WTC11 (cell line): ENCODE results near the gene KCNC3. TPM values are rescaled to one million over a fixed set of nuclear protein-coding genes. Genes with fewer than 3 reads are reported as not detected.

Experiments used
- ATAC-seq: fragments of 200-7000 bp; cut with Tn5 transposase; 2 replicates; pipeline ENCODE4 v1.10.0; 2021; ENCODE audit warnings: mild to moderate bottlenecking, moderate library complexity
- CTCF ChIA-PET: fragments of 300-600 bp; sonication (Branson Sonifier 250); formaldehyde crosslinking; loops from one replicate; lab custom pipeline; 2021; ENCODE audit warnings: antibody characterized with exemption; lab: Charles Lee
- POLR2A ChIA-PET: fragments of 350-600 bp; sonication (Branson Sonifier 250); formaldehyde crosslinking; loops from one replicate; lab custom pipeline; 2021; ENCODE audit warnings: antibody characterized with exemption; lab: Charles Lee
- DNase-seq: peaks from one replicate; pipeline ENCODE4 v3.0.0; 2021; ENCODE audit warnings: low spot score
- H3K27ac Mint-ChIP-seq: 2 replicates; pipeline ENCODE4 v1.8.0; 2021; ENCODE audit warnings: mixed read lengths
- H3K27me3 Mint-ChIP-seq: 2 replicates; pipeline ENCODE4 v1.8.0; 2021; ENCODE audit warnings: low read depth, mild to moderate bottlenecking, moderate library complexity, mixed read lengths
- H3K36me3 Mint-ChIP-seq: 2 replicates; pipeline ENCODE4 v1.8.0; 2021; ENCODE audit warnings: mixed read lengths
- H3K4me1 Mint-ChIP-seq: 2 replicates; pipeline ENCODE4 v1.8.0; 2022; ENCODE audit warnings: mixed read lengths
- H3K4me3 Mint-ChIP-seq: 2 replicates; pipeline ENCODE4 v1.8.0; 2021; ENCODE audit warnings: mild to moderate bottlenecking, moderate library complexity, mixed read lengths
- H3K9me3 Mint-ChIP-seq: 2 replicates; pipeline ENCODE4 v1.8.0; 2021; ENCODE audit warnings: mixed read lengths
- AFF4 ChIP-seq: sonication (generic); formaldehyde crosslinking; IDR thresholded peaks from 2 replicates; pipeline ENCODE4 v1.8.1; 2023; ENCODE audit warnings: mild to moderate bottlenecking, missing genetic modification reagents, borderline replicate concordance
- ATF3 ChIP-seq: sonication (generic); formaldehyde crosslinking; conservative IDR thresholded peaks from 2 replicates; pipeline ENCODE4 v1.8.1; 2022; ENCODE audit warnings: mild to moderate bottlenecking, missing genetic modification reagents
- CDX4 ChIP-seq: fragments of 250-450 bp; sonication (Bioruptor Pico); IDR thresholded peaks from 2 replicates; pipeline ENCODE4 v1.9.0; 2021; ENCODE audit warnings: moderate library complexity, mild to moderate bottlenecking, inconsistent platforms, borderline replicate concordance
- ESRRA ChIP-seq: sonication (generic); formaldehyde crosslinking; IDR thresholded peaks from 2 replicates; pipeline ENCODE4 v1.8.1; 2022; ENCODE audit warnings: mild to moderate bottlenecking, missing genetic modification reagents, borderline replicate concordance
- ETV6 ChIP-seq: sonication (generic); formaldehyde crosslinking; IDR thresholded peaks from 2 replicates; pipeline ENCODE4 v1.8.1; 2022; ENCODE audit warnings: mild to moderate bottlenecking, missing genetic modification reagents
- FOXK1 ChIP-seq: sonication (generic); formaldehyde crosslinking; IDR thresholded peaks from 2 replicates; pipeline ENCODE4 v1.8.0; 2022; ENCODE audit warnings: mild to moderate bottlenecking, moderate library complexity, missing genetic modification reagents
- FOXP1 ChIP-seq: sonication (generic); formaldehyde crosslinking; IDR thresholded peaks from 2 replicates; pipeline ENCODE4 v1.8.0; 2022; ENCODE audit warnings: missing genetic modification reagents, mild to moderate bottlenecking, moderate library complexity, borderline replicate concordance
- MAX ChIP-seq: sonication (generic); formaldehyde crosslinking; IDR thresholded peaks from 2 replicates; pipeline ENCODE4 v1.8.0; 2022; ENCODE audit warnings: mild to moderate bottlenecking, missing genetic modification reagents
- NFATC4 ChIP-seq: fragments of 250-450 bp; sonication (Bioruptor Pico); IDR thresholded peaks from 2 replicates; pipeline ENCODE4 v1.9.0; 2021; ENCODE audit warnings: mild to moderate bottlenecking
- NFE2L1 ChIP-seq: sonication (generic); formaldehyde crosslinking; IDR thresholded peaks from 2 replicates; pipeline ENCODE4 v1.8.1; 2023; ENCODE audit warnings: missing genetic modification reagents
- RORB ChIP-seq: fragments of 250-450 bp; sonication (Bioruptor Pico); IDR thresholded peaks from 2 replicates; pipeline ENCODE4 v1.9.0; 2021; ENCODE audit warnings: mild to moderate bottlenecking
- SP1 ChIP-seq: sonication (generic); formaldehyde crosslinking; conservative IDR thresholded peaks from 2 replicates; pipeline ENCODE4 v1.8.1; 2022; ENCODE audit warnings: missing genetic modification reagents
- TEAD1 ChIP-seq: sonication (generic); formaldehyde crosslinking; IDR thresholded peaks from 2 replicates; pipeline ENCODE4 v1.8.0; 2022; ENCODE audit warnings: mild to moderate bottlenecking, missing genetic modification reagents
- ZNF121 ChIP-seq: sonication (generic); formaldehyde crosslinking; IDR thresholded peaks from 2 replicates; pipeline ENCODE4 v1.8.0; 2023; ENCODE audit warnings: missing genetic modification reagents
- ZNF232 ChIP-seq: sonication (generic); formaldehyde crosslinking; IDR thresholded peaks from 2 replicates; pipeline ENCODE4 v1.8.0; 2022; ENCODE audit warnings: mild to moderate bottlenecking, missing genetic modification reagents
- ZNF317 ChIP-seq: sonication (generic); formaldehyde crosslinking; IDR thresholded peaks from 2 replicates; pipeline ENCODE4 v1.8.1; 2023; ENCODE audit warnings: low read depth, mild to moderate bottlenecking, moderate library complexity, missing genetic modification reagents, borderline replicate concordance
- ZNF423 ChIP-seq: fragments of 250-450 bp; sonication (Bioruptor Pico); IDR thresholded peaks from 2 replicates; pipeline ENCODE4 v2.1.2; 2022; ENCODE audit warnings: mild to moderate bottlenecking, moderate library complexity
- ZNF671 ChIP-seq: fragments of 250-450 bp; sonication (Bioruptor Pico); IDR thresholded peaks from 2 replicates; pipeline ENCODE4 v1.8.0; 2021; ENCODE audit warnings: mild to moderate bottlenecking
- total RNA-seq: library from RNA; stranded (reverse); gene quantifications from 3 replicates; pipeline ENCODE4 v1.2.3, GENCODE V29; 2021
- TF ChIP-seq, protein P1 (sequence below): sonication (generic); formaldehyde crosslinking; IDR thresholded peaks from 2 replicates; pipeline ENCODE4 v1.8.0; 2022; ENCODE audit warnings: mild to moderate bottlenecking, missing genetic modification reagents
- TF ChIP-seq, protein P2 (sequence below): sonication (generic); formaldehyde crosslinking; IDR thresholded peaks from 2 replicates; pipeline ENCODE4 v1.8.1; 2022; ENCODE audit warnings: low read depth, missing genetic modification reagents, borderline replicate concordance
- TF ChIP-seq, protein P3 (sequence below): sonication (generic); formaldehyde crosslinking; IDR thresholded peaks from 2 replicates; pipeline ENCODE4 v1.8.1; 2022; ENCODE audit warnings: mild to moderate bottlenecking, moderate library complexity, missing genetic modification reagents
- TF ChIP-seq, protein P4 (sequence below): sonication (generic); formaldehyde crosslinking; IDR thresholded peaks from 2 replicates; pipeline ENCODE4 v1.8.1; 2023; ENCODE audit warnings: mild to moderate bottlenecking, missing genetic modification reagents

KCNC3 gene
- total RNA-seq, 1 experiment from 2014 or later = 8.5 TPM

GRCh38 chr19:50312967-50313811 is 16.0 kb downstream of the KCNC3 start (continued):
- 0 out of 2 replicates have a peak, but pooled peaks have one; percentile 8 for TF ChIP-seq ZNF121
- TF ChIP-seq RORB = no peak
- TF ChIP-seq, protein P1, sequence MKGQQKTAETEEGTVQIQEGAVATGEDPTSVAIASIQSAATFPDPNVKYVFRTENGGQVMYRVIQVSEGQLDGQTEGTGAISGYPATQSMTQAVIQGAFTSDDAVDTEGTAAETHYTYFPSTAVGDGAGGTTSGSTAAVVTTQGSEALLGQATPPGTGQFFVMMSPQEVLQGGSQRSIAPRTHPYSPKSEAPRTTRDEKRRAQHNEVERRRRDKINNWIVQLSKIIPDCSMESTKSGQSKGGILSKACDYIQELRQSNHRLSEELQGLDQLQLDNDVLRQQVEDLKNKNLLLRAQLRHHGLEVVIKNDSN (CRISPR knock-in tag) = no peak
- TF ChIP-seq ETV6 (CRISPR knock-in tag) = no peak
- TF ChIP-seq, all 79 proteins: peak for 4

- Mint-ChIP-seq H3K36me3 (peaks cover 15% of the 10 kb centered on the region), H3K27ac (peak overlapping the region; percentile 91), H3K27me3 (peaks cover 41% of the 10 kb centered on the region), H3K4me1 (peaks cover 26% of the 10 kb centered on the region), H3K4me3 (peak overlapping the region; percentile 82), H3K9me3 (peaks cover 12% of the 10 kb centered on the region)
- ATAC-seq = peak; percentile 9
- TF ChIP-seq TEAD1 (CRISPR knock-in tag) (peak; percentile 67; the same call in 1 of the 2 replicates), ESRRA (CRISPR knock-in tag) (no peak), ATF3 (CRISPR knock-in tag) (no peak), FOXP1 (CRISPR knock-in tag) (peak; percentile 65), ZNF317 (CRISPR knock-in tag) (no peak), ETV6 (CRISPR knock-in tag) (peak; percentile 67; the same call in 1 of the 2 replicates), MAX (CRISPR knock-in tag) (peak; percentile 32; the same call in 1 of the 2 replicates), ZNF423 (CRISPR knock-in tag) (peak; percentile 98), FOXK1 (CRISPR knock-in tag) (0 out of 2 replicates have a peak, but pooled peaks have one; percentile 58), SP1 (CRISPR knock-in tag) (peak; percentile 89), CDX4 (CRISPR knock-in tag) (no peak), ZNF232 (CRISPR knock-in tag) (peak; percentile 53; the same call in 1 of the 2 replicates), NFATC4 (CRISPR knock-in tag) (peak; percentile 50; the same call in 1 of the 2 replicates), AFF4 (CRISPR knock-in tag) (no peak), NFE2L1 (CRISPR knock-in tag) (0 out of 2 replicates have a peak, but pooled peaks have one; percentile 40), ZNF671 (CRISPR knock-in tag) (0 out of 2 replicates have a peak, but pooled peaks have one; percentile 21)
- TF ChIP-seq, protein P2, sequence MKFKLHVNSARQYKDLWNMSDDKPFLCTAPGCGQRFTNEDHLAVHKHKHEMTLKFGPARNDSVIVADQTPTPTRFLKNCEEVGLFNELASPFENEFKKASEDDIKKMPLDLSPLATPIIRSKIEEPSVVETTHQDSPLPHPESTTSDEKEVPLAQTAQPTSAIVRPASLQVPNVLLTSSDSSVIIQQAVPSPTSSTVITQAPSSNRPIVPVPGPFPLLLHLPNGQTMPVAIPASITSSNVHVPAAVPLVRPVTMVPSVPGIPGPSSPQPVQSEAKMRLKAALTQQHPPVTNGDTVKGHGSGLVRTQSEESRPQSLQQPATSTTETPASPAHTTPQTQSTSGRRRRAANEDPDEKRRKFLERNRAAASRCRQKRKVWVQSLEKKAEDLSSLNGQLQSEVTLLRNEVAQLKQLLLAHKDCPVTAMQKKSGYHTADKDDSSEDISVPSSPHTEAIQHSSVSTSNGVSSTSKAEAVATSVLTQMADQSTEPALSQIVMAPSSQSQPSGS (CRISPR knock-in tag) = no peak
- TF ChIP-seq, protein P3, sequence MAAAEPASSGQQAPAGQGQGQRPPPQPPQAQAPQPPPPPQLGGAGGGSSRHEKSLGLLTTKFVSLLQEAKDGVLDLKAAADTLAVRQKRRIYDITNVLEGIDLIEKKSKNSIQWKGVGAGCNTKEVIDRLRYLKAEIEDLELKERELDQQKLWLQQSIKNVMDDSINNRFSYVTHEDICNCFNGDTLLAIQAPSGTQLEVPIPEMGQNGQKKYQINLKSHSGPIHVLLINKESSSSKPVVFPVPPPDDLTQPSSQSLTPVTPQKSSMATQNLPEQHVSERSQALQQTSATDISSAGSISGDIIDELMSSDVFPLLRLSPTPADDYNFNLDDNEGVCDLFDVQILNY = no peak
- TF ChIP-seq, protein P4, sequence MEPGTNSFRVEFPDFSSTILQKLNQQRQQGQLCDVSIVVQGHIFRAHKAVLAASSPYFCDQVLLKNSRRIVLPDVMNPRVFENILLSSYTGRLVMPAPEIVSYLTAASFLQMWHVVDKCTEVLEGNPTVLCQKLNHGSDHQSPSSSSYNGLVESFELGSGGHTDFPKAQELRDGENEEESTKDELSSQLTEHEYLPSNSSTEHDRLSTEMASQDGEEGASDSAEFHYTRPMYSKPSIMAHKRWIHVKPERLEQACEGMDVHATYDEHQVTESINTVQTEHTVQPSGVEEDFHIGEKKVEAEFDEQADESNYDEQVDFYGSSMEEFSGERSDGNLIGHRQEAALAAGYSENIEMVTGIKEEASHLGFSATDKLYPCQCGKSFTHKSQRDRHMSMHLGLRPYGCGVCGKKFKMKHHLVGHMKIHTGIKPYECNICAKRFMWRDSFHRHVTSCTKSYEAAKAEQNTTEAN (CRISPR knock-in tag) = 0 out of 2 replicates have a peak, but pooled peaks have one; percentile 31
- ChIA-PET POLR2A (interaction anchor here (0.7 to 1.4 kb wide), 5 partner anchors 14 to 47 kb away, joined by 5 to 8 read pairs (median 6); partner anchors contain the start of gene KCNC3), CTCF (interaction anchor here (0.5 to 2.8 kb wide), 15 partner anchors 14 to 581 kb away, joined by 3 to 16 read pairs (median 4); partner anchors contain the start of gene KCNC3)
- peak; percentile 82 for DNase-seq
These were observed 17.2 kb downstream of the KCNC3 start for GRCh38 chr19:50311723-50312635.
